Lower lobe of right lung (tissue), 2 donors: ENCODE measurements around the gene ATAD3C. TPM values are rescaled to one million over a fixed set of nuclear protein-coding genes. Genes with fewer than 3 reads are reported as not detected.

Source experiments
- ATAC-seq, 2 donors: fragments of 200-7000 bp; cut with Tn5 transposase; one replicate each; pipeline ENCODE4 v1.9.1; 2020 to 2022; ENCODE audit warnings: mild to moderate bottlenecking in 2 of 2, moderate library complexity in 2 of 2
- DNase-seq: peaks from one replicate; pipeline ENCODE4 v3.0.0-alpha.2; 2020
- H3K27ac ChIP-seq: fragments of 200-600 bp; one replicate; pipeline ENCODE4 v1.8.0; 2022
- H3K27me3 ChIP-seq: fragments of 200-600 bp; one replicate; pipeline ENCODE4 v1.8.0; 2022; ENCODE audit warnings: low read depth
- H3K36me3 ChIP-seq: fragments of 200-600 bp; one replicate; pipeline ENCODE4 v1.8.0; 2022; ENCODE audit warnings: mild to moderate bottlenecking
- H3K4me1 ChIP-seq: fragments of 200-600 bp; one replicate; pipeline ENCODE4 v1.8.0; 2022
- H3K4me3 ChIP-seq: fragments of 200-600 bp; one replicate; pipeline ENCODE4 v1.8.0; 2022; ENCODE audit warnings: mild to moderate bottlenecking
- H3K9me3 ChIP-seq: fragments of 200-600 bp; one replicate; pipeline ENCODE4 v1.8.0; 2022
- intact Hi-C: fragments of 100-400 bp; cut with DNase I; formaldehyde crosslinking; loops from one replicate; pipeline ENCODE4 v1.11.0; 2022
- total RNA-seq: library from RNA; stranded (reverse); fragmentation: NEBNext Ultra II Directional; extraction: Animal tissue kit (Norgen Biotek cat#: 25700); gene quantifications from one replicate; pipeline ENCODE4 v1.2.1, GENCODE V29; 2021
- TF ChIP-seq, protein P1 (sequence below): fragments of 200-600 bp; IDR thresholded peaks from one replicate; pipeline ENCODE4 v1.8.0; 2022; ENCODE audit warnings: antibody characterized with exemption, mild to moderate bottlenecking
- donor health status: DM: no; HTN: yes; CAD: no; lungs with severe emphysema.

ATAD3C gene
- total RNA-seq, 1 donor from 2014 or later = 7.8 TPM

DNA sequence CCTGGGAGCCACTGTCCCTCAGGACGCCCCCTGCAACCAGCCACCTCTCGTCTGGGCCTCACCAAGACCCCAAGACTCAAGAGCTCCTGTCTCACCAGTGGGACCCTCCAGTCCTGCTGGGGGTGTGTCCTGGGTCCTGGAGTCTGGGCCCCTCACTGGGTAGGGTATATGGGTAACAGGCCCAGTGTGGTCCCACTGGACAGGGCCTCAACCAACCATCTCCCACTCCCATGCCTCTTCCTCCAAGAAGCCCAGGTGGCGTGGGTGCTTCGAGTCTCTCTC, 14.7 kb upstream of the ATAD3C start:
- Histone ChIP-seq H3K27me3 (peaks cover 16% of the 10 kb centered on the region), H3K27ac (peak overlapping the region; percentile 89), H3K36me3 (no peaks in the 10 kb centered on the region), H3K4me1 (peaks cover 85% of the 10 kb centered on the region), H3K9me3 (no peaks in the 10 kb centered on the region), H3K4me3 (peak overlapping the region; percentile 57)
- intact Hi-C loops = no loop called here
- no peak for DNase-seq
- TF ChIP-seq, protein P1, sequence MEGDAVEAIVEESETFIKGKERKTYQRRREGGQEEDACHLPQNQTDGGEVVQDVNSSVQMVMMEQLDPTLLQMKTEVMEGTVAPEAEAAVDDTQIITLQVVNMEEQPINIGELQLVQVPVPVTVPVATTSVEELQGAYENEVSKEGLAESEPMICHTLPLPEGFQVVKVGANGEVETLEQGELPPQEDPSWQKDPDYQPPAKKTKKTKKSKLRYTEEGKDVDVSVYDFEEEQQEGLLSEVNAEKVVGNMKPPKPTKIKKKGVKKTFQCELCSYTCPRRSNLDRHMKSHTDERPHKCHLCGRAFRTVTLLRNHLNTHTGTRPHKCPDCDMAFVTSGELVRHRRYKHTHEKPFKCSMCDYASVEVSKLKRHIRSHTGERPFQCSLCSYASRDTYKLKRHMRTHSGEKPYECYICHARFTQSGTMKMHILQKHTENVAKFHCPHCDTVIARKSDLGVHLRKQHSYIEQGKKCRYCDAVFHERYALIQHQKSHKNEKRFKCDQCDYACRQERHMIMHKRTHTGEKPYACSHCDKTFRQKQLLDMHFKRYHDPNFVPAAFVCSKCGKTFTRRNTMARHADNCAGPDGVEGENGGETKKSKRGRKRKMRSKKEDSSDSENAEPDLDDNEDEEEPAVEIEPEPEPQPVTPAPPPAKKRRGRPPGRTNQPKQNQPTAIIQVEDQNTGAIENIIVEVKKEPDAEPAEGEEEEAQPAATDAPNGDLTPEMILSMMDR = no peak
- ATAC-seq = no peak

DNA sequence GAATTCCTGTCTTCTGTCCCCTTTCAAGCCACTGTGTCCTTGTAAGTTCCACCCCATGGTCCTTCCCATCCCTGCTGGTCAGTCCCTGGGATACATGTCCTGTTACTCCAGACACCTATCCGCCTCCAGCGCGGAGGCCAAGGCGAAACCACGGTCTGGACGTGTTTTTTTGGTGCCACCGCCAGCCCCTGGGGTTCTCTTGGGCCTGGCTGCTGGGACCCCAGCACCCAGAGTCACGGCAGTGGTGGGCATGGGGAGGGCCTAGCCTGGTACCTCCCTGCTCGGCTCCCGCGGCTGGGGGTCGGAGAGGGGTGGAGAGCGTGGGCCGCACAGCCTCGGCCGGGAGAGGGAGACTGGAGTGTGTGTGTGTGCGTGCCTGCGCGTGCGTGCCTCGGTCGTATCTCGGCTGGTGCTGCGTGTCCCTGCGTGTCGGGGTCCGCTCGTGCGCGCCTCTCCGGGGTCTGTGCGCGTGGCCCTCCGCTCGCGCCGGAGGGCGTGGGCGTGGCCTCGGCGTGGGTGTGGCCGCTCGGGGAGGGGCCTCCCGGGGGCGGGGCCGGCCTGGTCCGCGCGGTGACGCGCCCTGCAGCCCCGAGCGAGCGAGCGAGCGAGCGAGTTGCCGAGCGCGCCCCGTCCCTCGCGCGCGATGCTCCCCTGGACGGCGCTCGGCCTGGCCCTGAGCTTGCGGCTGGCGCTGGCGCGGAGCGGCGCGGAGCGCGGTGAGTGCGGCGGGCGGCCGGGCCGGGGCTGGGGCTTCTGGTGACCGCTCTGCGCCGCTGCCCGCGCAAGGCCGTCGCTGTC, 14.2 kb upstream of the ATAD3C start, which contains the start of gene VWA1:
TSS of gene VWA1 (plus strand) at position 585 of the 798 bp plus-strand sequence. CDS start at position 644, 59 bp downstream.
- H3K9me3 ChIP-seq = no peaks in the 10 kb centered on the region
- peak; percentile 72 for DNase-seq
- peak within 1 kb of the TSS; percentile 57 for H3K4me3 ChIP-seq
- intact Hi-C loops = no loop called here
- ATAC-seq = peak; percentile 55 to 61
- TF ChIP-seq, protein P1 = no peak
- H3K36me3 ChIP-seq = no peaks in the 10 kb centered on the region
- peaks cover 16% of the 10 kb centered on the region for H3K27me3 ChIP-seq
- H3K27ac ChIP-seq = peak within 1 kb of the TSS; percentile 89
- H3K4me1 ChIP-seq = peaks cover 79% of the 10 kb centered on the region

DNA sequence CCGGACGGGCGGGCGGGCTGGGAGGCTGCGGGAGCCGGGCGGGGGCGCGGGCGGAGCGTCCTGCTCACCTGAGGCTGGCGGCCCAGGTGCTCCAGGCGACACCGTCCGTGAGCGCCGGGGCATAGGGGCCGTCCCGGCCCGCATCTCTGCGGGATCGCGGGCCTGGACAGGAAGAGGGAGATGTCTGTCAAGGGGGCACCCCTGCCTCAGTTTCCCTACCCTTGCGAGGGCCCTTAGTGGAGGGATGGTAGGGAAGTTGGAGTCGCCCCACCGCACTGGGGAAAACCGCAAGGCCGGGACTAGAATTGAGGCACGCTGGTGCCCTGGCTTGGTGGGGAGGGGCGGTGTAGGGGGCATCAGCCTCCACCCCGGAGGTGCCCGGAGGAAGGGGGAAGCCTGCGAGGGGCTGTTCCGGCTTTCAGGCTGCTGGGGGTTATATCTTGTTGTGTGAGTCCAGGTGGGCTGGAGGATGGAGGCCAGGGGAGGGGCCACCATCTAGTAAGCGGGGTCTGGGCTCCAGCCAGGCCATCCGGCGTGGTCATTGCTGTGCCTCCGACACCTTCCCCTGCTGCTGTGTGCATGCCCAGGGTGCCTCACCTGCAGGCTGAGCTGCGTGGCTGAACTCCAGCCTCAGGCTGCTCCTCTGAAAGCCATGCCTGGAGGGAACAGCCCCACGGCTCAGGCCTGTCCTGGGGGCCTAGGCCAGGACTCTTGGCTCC, 13.4 kb upstream of the ATAD3C start:
- no peak for DNase-seq
- intact Hi-C loops = no loop called here
- Histone ChIP-seq H3K9me3 (no peaks in the 10 kb centered on the region), H3K36me3 (no peaks in the 10 kb centered on the region), H3K27me3 (peaks cover 16% of the 10 kb centered on the region), H3K4me3 (peak overlapping the region; percentile 57), H3K27ac (peak overlapping the region; percentile 89), H3K4me1 (peaks cover 79% of the 10 kb centered on the region)
- ATAC-seq = no peak
- TF ChIP-seq, protein P1 = no peak

DNA sequence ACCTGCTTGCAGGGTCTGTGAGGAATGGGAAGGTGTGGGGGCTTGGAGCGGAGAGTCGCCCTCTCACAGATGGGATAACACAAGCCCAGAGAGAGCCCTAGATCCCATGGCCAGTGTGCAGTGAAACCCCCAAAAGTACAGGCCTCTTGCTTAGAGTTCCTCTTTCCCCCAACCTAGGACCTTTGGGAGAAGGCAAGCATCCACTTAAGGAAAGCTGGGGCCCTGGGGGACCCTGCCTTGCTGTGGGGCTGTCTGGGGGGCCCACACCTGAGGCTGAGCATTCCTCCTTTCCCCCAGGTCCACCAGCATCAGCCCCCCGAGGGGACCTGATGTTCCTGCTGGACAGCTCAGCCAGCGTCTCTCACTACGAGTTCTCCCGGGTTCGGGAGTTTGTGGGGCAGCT, 12.9 kb upstream of the ATAD3C start:
- no peak for DNase-seq
- TF ChIP-seq, protein P1 = no peak
- intact Hi-C loops = no loop called here
- no peaks in the 10 kb centered on the region for H3K9me3 ChIP-seq
- H3K27ac ChIP-seq = peak overlapping the region; percentile 89
- H3K36me3 ChIP-seq = no peaks in the 10 kb centered on the region
- peak overlapping the region; percentile 57 for H3K4me3 ChIP-seq
- ATAC-seq = no peak
- peaks cover 16% of the 10 kb centered on the region for H3K27me3 ChIP-seq
- peaks cover 79% of the 10 kb centered on the region for H3K4me1 ChIP-seq

DNA sequence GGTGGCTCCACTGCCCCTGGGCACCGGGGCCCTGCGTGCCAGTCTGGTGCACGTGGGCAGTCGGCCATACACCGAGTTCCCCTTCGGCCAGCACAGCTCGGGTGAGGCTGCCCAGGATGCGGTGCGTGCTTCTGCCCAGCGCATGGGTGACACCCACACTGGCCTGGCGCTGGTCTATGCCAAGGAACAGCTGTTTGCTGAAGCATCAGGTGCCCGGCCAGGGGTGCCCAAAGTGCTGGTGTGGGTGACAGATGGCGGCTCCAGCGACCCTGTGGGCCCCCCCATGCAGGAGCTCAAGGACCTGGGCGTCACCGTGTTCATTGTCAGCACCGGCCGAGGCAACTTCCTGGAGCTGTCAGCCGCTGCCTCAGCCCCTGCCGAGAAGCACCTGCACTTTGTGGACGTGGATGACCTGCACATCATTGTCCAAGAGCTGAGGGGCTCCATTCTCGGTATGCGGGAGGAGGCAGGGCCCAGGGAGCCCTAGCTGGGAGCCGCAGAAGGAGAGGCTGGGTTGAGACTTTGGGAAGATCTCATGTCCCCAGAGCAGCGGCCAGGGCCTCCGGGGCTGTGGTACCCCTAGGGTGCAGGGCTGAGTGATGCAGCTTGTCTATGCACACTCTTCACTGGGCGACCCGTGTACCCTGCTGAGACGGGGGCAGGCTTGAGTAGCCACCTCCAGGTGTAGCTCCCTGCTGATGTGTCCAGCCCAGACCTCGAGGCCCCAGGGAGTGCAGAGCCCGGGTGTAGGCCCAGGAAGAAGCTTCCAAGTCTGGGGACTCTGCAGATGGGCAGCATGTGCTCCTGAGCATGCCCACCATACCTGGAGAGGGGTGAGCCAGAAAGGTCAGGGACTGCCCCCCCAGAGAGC, 12.2 kb upstream of the ATAD3C start:
- Histone ChIP-seq H3K36me3 (no peaks in the 10 kb centered on the region), H3K27me3 (peaks cover 16% of the 10 kb centered on the region), H3K27ac (no peak overlapping the region), H3K4me1 (peaks cover 79% of the 10 kb centered on the region), H3K9me3 (no peaks in the 10 kb centered on the region), H3K4me3 (peak overlapping the region; percentile 57)
- no peak for DNase-seq
- TF ChIP-seq, protein P1 = no peak
- intact Hi-C loops = no loop called here
- no peak for ATAC-seq
